Upper lobe of left lung (tissue), 4 donors: Measurements from ENCODE around the gene BATF2.

Experiments
- POLR2A ChIP-seq, 4 donors: fragments of 450-650 bp; IDR thresholded peaks; one replicate each; pipeline ENCODE4 v1.5.1; 2016 to 2017; ENCODE audit warnings: antibody characterized with exemption in 4 of 4, mild to moderate bottlenecking in 2 of 4
- TF ChIP-seq, protein P1 (sequence below), 6 experiments: fragments of 450-650 bp in 4 of 6; fragments of 200-600 bp in 2 of 6; sonication (generic) in 2 of 6; IDR thresholded peaks; one replicate each; pipeline ENCODE4 v1.5.1; 2016 to 2019; ENCODE audit warnings: antibody characterized with exemption in 6 of 6

DNA sequence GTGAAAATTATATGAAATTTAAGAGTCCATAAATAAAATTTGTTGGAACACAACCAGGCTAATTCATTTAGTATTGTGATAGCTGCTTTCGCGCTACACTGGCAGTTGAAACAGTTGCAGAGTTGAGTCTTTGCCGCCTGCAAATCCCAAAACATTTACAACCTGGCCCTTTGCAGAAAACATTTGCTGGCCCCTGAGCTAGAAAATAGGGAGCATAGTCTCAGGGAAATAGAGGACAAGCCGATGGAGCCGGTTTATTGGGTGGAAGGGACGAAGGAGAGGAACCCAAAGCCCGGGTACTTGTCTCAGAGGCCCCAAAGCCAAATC is 43.7 kb upstream of the BATF2 start:
- TF ChIP-seq, protein P1, sequence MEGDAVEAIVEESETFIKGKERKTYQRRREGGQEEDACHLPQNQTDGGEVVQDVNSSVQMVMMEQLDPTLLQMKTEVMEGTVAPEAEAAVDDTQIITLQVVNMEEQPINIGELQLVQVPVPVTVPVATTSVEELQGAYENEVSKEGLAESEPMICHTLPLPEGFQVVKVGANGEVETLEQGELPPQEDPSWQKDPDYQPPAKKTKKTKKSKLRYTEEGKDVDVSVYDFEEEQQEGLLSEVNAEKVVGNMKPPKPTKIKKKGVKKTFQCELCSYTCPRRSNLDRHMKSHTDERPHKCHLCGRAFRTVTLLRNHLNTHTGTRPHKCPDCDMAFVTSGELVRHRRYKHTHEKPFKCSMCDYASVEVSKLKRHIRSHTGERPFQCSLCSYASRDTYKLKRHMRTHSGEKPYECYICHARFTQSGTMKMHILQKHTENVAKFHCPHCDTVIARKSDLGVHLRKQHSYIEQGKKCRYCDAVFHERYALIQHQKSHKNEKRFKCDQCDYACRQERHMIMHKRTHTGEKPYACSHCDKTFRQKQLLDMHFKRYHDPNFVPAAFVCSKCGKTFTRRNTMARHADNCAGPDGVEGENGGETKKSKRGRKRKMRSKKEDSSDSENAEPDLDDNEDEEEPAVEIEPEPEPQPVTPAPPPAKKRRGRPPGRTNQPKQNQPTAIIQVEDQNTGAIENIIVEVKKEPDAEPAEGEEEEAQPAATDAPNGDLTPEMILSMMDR (IDR thresholded peaks at IDR 0.05), result no peak
- no peak for TF ChIP-seq POLR2A (IDR thresholded peaks at IDR 0.05)
